NCI-H82 (cell line): ENCODE data around the gene LASP1.

Experiments used
- DNase-seq: peaks from one replicate; lab custom pipeline; 2025; lab: John Stamatoyannopoulos, UW

Gene LASP1

DNA sequence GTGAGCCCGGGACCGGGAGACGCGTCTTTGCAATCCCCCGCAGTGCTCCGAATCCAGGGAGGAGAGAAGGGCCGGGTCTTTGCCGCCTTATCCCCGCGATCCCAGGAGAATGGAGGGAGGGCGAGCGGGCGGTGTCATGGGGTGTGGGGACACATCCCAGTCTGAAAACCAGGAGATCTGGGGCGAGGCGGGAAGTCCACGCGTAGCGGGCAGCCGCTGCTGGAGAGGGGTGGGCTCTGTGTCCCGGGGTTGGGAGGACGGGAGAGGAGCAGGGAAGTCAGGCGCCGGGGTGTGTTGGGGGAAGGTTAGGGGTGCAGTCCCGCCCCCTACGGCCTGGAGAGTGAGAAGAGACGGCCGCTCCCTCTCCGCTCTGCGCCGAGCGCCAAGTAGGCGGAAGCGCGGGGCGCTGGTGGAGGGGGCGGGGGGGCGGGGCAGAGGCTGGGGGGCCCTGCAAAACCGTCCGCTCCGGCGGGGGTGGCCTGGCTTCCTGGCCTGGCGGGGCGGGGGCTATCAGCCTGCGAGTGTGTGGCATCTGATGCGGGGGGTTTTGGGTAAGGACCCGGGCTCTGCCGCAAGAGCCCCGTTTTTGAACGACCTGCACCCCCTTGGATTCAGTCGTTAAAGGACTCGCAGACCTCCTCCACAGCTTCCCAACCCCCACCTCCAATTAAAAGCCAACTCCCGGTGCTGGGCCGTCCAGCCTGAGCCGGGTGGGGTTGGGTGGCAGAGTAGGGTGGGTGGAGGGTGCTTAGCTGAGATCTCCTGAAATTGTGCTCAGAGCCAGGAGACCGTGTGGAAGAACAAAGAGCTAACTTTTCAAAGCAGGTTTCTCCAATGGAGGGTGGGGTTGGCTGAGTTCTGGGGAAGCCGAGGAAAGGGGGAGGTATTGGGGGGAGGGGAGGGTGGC is 654 bp downstream of the LASP1 start:
- DNase-seq = peak; percentile 78

DNA sequence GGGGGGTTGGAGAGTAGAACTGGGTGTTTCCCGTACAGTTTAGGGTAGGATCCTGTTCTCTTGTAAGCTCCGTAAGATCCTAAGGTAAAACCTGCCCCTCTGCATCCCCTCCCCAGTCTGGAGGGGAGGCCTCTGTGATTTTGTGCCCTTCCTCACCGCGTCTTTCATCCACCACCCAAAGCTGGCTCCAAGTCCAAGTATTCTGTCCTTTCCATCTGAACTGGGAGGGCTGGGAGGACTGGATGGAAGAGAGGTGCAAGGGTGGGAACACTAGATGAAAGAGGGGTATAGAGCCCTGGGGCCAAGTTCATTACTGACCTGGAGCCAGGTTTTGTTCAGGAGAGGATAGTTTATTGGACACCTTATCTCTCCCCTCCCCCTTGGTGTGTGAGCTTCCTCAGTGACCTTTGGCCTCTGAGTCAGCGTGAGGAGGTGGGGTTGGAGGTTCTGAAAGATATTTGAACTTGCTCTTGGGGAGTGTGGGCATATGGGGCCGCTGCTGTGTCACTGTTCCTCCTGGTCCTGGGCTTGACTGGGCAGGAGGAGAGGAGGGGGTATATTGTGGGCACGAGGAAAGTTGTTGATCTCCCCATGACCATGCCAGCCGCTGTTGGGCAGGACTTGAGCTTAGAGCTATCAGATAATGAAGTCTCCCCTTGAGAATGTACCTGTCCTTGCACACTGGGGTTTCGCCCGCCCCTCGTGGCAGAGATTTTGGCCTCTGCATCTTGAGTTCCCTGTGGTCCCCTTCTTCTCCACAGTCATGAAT is 1.6 kb downstream of the LASP1 start:
- peak; percentile 50 for DNase-seq

DNA sequence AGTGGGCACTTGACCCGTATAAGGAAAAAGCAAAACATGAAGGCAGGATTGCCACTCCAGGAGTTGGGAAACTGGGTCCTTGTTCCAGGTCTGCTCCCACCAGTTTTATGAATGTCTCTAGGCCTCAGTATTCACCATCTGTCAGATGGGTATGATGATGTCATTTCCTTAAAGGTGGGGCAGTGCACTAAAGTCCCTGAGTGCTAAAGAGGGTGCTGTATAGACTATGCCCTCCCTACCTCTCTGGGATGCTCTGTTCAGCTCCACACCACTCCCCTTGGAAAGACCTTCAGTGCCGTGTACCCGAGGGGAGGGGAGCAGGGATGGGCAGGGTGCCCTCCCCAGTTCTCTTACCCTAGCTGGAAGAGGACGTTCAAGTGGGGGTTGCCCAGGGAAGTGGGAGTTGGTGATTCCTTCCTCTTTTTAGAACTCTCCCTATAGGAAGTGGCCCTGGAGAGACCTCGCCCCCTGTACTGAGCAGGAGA is 2.2 kb downstream of the LASP1 start:
- DNase-seq = no peak

DNA sequence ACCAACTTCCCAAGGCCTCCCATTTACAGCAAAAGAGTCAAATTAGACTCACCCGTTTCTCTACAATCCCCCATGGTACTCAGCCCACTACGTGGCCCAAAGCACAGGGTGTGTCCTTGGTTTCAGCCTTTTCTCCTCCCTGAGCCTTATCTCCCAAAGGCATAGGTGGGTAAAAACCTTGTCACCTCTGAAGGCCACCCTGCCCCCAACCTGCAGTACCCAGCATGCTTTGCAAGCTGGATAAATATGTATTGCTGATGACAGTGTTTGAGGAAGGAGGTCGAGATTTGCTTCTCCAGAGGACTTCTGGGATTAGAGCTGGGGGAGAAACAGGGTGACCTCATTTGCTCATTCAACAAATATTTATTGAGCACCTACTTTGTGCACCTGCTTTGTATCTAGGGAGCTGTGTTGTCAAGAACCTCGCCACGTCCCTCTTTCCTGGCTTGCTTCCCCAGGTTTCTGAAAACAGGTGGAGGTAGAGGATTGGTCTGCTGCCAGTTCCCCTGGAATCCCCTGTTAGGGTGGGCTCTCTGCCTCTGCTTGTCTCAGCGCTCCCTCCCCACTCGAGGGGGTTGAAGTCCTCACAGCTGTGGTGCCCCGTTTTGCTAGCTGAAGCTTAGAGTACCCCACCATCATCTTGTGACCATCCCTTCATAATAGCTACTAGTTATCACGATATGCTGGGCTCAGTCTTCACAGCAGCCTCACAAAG is 3.0 kb downstream of the LASP1 start:
- no peak for DNase-seq

DNA sequence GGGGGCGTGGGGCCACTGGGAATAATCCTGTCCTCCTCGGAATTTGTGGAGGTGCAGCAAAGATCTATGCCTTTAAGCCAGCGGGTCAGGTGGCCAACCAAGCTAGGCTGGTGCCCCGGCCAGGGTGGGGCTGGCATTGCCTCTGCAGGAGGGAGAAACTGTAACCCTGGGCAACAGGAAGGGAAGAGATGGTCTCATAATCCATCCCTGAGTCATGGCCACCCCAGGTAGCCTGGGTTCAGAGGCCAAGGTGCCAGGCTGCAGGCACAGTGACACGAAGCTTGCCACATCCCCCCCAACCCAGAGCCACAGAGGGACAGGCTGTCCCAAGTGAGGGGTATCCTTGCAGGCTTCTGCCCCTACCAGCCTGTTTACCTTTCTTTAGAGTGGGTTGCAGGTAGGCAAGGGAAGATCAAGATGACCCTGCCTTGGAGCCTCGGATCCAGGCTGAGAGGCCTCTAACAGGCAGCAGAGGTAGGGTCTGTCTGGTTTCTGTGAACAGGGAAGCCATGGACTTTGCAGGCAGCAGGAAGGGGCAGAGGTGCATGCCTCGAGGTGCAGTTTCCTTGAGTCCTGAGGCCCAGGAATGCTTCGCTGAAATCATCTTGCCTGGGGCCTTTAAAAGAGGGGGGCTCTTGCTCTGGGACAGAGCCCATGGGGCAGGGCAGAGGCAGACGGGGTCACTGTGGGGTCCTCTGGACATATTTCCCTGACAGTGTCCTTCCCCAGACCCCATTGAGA is 4.0 kb downstream of the LASP1 start:
- DNase-seq = no peak

DNA sequence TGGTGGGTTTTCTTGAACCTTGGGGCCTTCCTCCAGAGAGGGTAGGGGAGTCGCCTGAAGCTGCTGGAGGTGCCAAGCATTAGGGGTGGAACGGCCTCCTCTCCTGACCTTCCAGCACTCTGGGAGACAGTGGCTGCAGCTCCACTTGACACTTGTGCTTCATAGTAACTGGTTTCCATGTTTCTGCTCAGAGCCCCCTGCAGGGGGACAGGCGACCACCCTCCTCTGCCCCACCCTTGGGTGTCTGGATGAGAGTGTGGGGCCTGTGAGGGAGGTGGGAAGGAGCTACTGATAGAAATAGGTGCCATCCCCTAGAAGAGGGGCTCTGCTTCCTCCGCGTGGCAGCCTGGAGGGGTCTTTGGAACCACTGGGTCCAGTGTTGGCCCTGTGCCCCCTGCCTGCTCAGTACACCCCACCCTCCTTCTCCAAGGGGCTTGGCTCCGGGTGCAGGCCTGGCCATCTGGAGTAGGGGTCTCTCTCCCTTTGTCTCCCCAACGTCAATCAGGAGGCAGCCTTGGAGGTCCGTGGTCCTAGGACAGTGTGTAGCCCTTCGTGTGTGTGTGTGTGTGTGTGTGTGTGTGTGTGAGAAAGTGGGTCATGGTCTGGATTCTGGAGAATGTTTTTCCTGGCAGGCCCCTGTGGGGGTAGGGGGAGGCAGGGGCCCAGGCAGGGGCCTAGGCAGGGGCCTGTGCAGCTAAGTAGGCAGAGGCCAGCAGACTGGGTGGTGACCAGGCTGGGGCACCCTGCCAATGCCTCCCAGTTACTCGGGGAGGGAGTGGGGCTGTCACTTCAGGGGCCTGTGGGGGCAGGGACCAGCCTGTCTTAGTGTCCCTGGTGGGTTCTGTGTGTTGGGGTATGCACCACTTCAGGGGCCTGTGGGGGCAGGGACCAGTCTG is 4.9 kb downstream of the LASP1 start:
- no peak for DNase-seq

DNA sequence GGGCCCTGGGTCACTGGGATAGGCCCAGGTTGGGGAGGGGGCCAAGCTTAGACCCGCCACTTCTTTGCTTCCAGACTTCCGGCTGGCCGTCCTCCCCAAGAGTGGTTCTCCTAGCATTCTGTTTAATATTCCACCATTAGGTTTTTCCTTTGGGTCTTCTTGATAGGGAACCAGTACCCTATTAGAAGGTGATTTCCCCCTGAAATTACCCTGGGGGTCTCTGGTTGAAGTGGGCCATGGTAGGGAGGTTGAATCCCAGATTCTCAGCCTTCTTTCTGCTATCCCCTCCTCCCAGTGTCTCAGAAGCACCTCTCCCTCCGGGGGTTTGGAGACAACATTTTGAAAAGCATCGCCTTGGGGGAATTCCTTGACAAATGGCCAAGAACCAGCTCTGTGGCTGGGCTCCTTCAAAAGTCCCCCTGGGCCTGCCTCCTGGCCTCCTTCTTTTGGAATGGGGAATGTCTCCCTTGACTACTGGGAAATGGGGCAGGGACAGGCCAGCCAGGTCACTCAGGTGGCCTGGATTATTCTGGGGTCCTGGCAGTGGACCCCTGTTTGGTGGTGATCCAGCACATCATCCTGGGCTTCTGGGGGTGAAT is 5.7 kb downstream of the LASP1 start:
- DNase-seq = no peak

DNA sequence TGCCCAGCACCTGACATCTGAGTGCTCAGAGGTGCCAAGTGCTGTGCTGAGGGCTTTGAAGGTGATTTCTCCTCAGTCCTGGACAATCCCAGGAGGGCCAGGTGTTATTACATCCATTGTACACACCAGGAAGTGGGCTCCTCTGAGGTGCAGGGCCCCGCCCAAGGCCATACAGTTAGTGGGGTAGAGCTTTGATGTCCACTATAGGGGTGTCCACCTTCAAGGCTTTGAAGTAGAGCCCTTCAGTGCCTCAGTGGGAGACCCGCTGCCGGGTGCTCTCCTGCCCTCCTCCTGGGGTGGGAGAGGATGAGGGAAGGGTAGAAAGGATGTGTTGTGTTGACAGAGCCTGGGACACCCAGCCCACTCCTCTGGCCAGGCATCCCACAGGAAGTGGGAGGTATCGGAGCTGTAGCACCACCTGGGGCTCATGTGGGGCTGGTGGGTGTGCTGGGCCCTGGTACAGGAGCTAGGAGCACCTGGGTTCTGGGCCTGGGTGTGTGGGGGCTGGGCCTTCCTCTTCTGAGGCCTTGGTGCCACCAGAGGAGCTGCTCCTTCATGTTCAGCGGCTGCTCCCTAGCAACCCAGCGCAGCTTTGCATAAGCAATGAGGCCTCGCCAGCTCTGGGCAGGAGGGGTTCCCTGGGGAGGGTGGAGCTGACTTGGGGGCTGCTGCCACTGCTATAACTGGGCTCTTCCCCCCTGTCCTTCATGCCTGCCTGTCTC is 7.4 kb downstream of the LASP1 start:
- peak; percentile 68 for DNase-seq

DNA sequence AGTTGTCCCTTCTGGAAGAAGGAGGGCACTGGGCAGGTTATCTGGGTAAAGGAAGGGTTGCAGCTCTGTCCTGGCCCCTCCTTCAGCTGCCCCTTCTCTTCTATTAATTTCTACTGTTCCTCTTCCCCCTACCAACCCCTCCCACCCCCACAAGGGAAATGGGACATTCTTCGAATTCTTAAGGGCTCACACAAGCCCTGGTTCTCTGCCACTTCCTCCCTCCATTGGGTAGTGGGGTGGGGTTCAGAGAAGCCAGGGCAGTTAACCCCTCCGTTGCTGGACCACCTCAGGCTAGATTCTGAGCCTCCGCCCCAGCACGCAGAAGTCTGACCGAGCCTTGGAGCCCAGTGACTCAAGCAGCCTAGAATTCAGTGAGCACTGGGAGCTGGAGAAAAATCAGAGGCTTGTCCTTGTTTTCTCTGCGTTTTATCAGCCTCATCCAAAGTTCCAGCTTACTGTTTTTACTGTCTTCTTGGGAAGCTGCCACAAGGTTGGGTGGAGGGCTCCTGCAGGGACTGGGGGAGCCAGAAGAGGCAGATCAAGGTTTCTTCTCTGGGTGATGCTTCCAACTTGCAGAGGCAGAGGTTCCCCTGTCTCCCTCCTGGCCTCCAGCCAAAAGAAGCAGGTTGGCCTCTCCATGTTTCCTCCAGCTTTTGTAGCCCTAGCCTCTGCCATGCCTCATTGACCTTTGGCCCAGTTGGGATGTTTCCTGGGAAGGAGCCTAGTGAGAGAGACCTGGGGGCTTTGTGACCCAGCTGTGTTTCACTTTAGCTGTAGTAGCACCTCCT is 10.2 kb downstream of the LASP1 start:
- DNase-seq = peak; percentile 55

DNA sequence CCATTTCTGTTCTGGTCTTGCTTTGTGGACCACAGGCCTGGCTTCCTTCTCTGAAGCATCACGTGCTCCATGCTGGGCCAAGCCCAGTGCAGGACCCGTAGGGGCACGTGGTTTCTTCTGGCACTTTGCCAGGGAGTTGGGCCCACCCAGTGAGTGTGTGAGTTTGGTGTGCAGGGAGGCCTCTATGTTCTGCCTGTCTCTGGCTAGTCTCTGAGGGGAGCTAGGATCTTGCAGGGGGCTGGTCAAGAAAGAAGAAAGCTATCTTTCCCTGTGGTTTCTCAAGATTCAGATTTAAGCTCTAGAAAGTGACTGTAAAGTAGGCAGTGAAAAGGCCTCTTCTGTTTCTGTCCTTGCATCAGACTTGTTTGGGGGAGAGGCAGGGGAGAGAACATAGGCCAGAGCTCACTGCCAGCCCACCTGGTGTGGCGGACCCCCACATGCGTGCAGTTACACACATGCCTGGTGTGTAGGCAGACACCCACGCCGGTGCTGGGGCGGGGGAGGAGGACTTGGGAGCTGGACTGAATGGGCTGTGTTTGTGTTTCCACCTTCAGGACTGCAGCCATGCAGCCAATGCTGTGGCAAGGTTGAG is 11.8 kb downstream of the LASP1 start:
- peak; percentile 91 for DNase-seq

DNA sequence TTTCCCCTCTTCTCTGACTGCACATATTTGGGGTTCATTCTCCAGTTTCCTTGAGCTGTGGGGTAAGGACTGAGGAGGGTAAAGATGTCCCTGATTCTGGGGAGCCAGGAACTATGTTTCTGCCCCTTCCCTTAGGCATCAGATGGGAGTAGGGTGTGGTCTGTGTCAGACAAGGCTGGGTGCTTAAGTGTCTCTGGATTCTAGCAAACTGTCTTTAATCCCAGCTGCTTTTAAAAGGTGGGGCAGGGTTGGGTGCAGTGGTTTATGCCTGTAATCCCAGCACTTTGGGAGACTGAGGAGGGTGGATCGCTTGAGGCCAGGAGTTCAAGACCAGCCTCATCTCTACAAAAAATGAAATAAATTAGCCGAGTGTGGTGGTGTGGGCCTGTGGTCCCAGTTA is 13.0 kb downstream of the LASP1 start:
- peak; percentile 67 for DNase-seq

DNA sequence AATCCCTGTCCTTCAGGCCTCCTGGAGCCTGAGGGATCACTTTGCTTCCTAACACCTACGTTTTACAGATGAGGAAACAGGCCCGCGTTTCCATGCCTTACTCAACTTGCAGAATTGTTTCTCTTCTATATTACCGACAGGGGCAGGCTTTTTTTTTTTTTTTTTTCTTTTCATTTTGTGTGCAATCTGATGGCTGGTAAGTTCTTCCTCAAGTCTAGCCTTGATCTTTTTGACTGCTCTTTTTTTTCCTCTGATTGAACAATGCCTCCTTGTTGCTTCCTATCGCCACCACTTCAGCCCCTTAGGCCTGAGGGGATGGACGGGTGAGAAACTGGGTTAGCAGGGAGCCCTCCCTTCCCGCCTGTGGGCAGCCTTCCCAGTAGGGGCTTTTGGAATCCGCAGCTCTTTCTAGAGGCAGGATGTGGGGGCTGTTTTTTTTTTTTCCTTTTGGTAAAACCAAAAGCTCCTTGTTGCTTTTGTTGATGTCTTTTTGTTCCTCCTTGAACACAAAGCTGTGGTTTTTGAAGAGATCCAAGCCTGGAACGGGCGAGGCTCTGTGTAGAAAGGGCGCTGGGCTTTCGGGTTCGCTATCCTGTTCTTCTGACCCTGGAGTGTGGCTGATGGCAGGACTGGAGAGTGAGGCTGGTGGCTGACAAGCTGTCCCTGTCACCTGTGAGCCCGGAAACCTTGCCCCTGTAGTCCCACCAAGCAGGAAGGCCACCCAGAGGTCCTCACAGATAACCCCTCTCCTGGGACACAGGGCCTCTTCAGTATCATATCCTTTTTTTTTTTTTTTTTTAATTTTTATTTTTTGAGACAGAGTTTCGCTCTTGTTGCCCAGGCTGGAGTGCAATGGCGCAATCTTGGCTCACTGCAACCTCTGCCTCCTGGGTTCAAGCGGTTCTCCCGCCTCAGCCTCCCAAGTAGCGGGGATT is 14.0 kb downstream of the LASP1 start:
- no peak for DNase-seq

DNA sequence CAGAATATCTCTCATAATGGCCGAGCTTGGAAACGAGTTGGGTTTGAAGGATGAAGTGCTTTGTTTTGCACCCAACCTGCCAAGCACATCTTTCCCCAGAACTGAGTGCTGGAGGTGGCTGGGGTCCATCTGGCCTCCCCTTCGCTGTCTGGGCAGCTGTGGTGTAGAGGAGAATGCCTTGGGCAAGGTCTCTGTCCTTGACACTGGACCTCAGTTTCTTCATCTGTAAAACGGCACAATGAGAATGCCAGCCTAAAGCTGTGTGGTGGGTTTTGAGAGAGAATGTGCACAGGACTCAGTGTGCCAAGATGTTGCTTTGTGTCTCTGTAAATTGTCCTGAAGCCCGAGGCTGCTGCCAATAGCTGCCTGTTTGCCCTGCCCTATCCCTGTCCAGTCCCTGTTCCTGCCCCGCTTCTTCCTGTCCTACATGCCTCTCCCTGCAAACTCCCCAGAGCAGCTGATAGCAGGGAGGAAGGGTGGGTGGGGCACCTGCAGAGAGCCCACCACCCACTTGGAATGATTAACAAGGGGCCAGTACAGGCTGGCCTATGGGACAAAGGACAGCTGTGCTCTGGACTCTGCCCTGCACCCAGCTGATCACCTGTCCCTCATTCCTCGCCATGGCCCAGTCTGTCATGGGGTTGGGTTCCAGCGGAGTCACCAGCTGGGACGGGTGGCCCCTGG is 15.3 kb downstream of the LASP1 start:
- DNase-seq = peak; percentile 61

DNA sequence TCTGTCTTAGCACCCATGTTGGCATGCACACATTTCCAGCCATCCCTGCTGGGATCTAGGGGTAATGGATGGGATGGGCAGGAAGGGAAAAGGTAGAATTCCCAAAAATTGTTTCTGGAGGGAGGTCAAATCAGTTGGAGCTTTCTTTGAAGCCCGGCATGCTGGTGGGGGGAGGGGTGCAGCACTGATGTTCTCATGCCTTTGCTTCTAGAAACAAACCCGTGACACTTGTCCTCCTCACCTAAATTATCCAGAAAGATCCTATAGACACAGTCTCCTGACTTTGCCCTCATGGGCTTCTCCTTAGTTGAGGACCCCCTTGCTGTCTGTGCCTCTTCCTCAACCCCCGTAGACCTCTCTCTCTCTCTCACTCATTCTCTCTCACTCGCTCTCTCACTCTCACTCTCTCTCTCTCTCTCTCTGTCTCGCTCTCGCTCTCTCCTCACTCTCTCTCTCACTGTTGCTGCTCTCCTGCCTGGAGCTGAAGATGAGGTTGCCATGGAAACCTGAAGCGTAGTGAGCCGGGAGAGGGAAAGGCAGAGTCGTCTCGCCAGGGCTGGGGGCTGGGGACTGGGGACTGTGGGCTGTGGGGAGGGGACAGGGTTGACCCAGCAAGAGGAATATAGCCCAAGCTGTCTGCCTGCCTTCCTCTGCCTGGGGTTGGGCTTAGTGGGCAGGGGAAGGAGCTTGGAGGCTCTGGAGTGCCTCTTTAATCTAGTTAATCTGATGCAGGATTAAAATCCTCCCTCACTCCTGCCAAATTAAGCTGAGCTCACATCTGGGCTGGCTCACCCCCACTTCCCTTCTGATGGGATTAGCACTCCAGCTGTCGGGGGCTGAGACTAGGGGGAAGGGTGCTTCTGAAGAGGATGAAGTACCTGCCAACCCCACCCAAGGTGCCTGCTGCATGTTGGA is 16.1 kb downstream of the LASP1 start:
- DNase-seq = peak; percentile 99

DNA sequence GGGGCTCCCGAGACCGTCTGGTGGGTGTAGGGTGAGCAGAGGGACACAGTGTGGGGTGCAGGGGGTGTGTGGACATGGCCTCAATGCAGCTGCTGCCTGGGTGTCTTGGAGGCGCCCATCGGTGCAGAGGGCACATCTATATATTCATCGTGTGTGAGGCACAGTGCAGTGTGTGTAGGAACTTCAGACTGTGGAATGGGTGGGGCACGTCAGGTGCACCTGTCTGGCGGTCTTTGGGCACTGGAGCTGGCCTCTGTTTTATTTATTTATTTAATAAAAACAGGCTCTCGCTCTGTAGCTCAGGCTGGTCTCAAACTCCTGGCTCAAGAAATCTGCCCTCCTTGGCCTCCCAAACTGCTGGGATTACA is 16.8 kb downstream of the LASP1 start:
- no peak for DNase-seq

DNA sequence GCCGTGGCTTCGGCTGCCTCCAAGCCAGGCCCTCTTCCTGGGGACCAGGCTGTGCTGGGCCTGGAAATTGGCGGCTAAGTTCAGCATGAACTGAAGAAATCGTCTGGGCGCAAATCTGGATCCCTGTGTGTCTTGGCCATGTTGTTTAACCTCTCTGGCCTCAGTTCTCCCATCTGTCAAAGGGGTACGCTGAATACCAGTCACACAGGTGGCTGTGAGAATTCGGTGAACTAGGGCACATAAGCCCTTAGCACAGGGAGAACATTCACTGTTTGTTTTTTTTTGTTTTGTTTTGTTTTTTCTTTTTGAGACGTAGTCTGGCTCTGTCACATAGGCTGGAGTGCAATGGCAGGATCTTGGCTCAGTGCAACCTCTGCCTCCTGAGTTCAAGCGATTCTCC is 19.0 kb downstream of the LASP1 start:
- DNase-seq = no peak
